ENCODE results near the gene MAP2K7. TPM values are rescaled to one million over a fixed set of nuclear protein-coding genes. Genes with fewer than 3 reads are reported as not detected.
A peak's percentile ranks its signal among the peaks of the same experiment; 100 is the strongest.
"Not testable (repeated sequence)": the region's sequence is repeated elsewhere in the genome, so short reads cannot be mapped to it uniquely, and the experiment has no call there.

MAP2K7 gene
- total and polyA plus RNA-seq, 2 donors = 9.8 to 31.0 TPM

DNA sequence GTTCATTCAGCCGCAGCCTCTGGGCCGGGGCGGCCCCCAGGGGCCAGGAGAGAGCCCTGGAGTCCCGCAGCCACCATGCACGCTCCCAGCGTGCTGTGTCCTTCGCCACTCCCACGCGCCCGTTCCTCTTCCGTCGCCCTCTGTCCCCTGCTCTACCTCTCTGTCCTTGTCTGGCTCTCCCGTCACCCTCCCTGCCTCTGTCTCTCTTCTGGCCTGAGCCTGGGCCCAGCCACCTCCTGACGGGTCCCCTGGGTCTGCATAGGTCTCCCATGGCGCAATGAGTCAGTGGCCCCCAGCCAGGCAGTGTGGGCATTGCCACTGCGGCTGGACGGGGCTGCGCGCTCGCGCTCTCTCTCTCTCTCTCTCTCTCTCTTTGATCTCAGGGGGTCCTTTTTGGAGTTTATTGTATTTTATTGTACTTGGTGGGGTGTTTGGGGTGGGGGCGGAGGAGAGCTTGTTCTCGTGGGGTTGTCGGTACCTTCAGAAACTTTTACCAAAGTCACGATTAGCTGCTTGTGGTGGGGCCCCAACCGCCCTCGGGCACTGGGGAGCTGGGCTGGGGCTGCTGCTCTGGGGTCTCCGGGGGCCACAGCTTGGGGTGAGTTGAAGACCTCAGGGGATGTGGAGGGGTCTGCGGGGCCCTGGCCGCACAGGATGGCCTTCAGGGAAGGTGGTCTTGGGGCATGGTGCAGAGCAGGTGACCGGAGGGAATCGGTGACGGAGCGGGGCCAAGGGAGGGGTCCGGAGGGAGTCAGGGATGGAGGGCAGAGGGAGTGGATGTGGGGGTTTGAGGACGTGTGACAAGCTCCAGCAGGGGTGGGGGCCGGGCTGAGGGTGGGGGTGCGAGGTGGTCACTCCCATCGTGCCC, 9.3 kb downstream of the MAP2K7 start:
- WGBS = 93% methylated on average over 39 of the region's 39 CpGs
- H3K4me1 ChIP-seq (ENCODE audit: insufficient read depth) = no peaks in the 10 kb centered on the region
- no peak for DNase-seq (ENCODE audit: extremely low spot score)
- H3K36me3 ChIP-seq (ENCODE audit: insufficient read depth) = peaks cover 12% of the 10 kb centered on the region
- H3K27ac ChIP-seq (ENCODE audit: low read depth) = no peak overlapping the region
- no peak overlapping the region for H3K4me3 ChIP-seq (ENCODE audit: low read depth, low read length)

DNA sequence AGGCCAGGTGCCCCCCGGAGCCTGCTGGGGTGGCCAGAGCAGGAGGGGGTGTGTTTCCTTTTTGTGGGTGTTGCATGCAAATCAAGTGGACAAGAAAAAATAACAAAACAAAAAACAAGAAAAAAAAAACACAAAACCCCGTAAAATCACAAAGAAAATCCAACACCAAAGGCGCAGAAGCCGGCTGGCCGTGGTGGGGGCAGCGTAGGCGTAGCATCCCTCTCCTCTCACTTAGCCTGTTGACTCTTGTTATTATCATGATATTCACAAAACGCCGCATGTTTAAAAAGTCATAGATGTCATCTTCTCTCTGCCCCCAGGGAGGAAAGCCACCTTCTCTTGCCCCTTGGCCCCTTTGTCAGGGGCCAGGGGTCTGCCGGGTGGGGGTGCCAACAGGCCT, 10.0 kb downstream of the MAP2K7 start:
- WGBS = 87% methylated on average over 10 of the region's 10 CpGs
- H3K4me1 ChIP-seq (ENCODE audit: insufficient read depth) = no peaks in the 10 kb centered on the region
- DNase-seq (ENCODE audit: extremely low spot score) = no peak
- no peak overlapping the region for H3K27ac ChIP-seq (ENCODE audit: low read depth)
- no peak overlapping the region for H3K4me3 ChIP-seq (ENCODE audit: low read depth, low read length)
- H3K36me3 ChIP-seq (ENCODE audit: insufficient read depth) = peaks cover 12% of the 10 kb centered on the region

- no peak for DNase-seq (ENCODE audit: extremely low spot score)
- WGBS = 50% methylated on average over 12 of the region's 12 CpGs
- H3K4me3 ChIP-seq (ENCODE audit: low read depth, low read length) = no peak overlapping the region
- peaks cover 12% of the 10 kb centered on the region for H3K36me3 ChIP-seq (ENCODE audit: insufficient read depth)
- no peaks in the 10 kb centered on the region for H3K4me1 ChIP-seq (ENCODE audit: insufficient read depth)
- H3K27ac ChIP-seq (ENCODE audit: low read depth) = no peak overlapping the region
Observed at GRCh38 chr19:7914099-7914498, 10.4 kb downstream of the MAP2K7 start.

DNA sequence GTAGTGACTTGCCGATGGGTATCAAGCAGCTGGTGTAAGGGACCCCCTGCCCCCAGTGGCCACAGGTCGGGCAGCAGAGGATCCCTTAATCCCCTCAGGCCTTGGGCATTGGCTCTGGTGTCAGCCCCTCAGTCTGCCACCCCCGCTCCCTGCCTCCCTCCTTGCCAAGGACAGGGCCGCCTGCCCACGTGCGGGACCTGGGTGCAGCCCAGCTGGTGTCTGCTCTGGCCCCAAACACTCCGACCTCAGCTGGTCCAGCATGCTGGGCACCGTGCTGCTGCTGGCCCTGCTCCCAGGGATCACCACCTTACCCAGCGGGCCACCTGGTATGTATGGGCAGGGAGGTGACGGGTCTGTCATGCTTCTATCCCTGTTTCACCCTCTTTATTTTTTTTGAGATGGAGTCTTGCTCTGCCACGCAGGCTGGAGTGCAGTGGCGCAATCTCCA, 10.9 kb downstream of the MAP2K7 start, which contains the start of gene TGFBR3L:
Gene TGFBR3L, plus strand, starts transcription at position 233 of the 448 bp plus-strand sequence.
- Histone ChIP-seq H3K27ac (ENCODE audit: low read depth) (no peak within 1 kb of the TSS), H3K4me1 (ENCODE audit: insufficient read depth) (no peaks in the 10 kb centered on the region), H3K36me3 (ENCODE audit: insufficient read depth) (peaks cover 12% of the 10 kb centered on the region), H3K4me3 (ENCODE audit: low read depth, low read length) (no peak within 1 kb of the TSS)
- WGBS = 61% methylated on average over 12 of the region's 12 CpGs
- DNase-seq (ENCODE audit: extremely low spot score) = no peak

DNA sequence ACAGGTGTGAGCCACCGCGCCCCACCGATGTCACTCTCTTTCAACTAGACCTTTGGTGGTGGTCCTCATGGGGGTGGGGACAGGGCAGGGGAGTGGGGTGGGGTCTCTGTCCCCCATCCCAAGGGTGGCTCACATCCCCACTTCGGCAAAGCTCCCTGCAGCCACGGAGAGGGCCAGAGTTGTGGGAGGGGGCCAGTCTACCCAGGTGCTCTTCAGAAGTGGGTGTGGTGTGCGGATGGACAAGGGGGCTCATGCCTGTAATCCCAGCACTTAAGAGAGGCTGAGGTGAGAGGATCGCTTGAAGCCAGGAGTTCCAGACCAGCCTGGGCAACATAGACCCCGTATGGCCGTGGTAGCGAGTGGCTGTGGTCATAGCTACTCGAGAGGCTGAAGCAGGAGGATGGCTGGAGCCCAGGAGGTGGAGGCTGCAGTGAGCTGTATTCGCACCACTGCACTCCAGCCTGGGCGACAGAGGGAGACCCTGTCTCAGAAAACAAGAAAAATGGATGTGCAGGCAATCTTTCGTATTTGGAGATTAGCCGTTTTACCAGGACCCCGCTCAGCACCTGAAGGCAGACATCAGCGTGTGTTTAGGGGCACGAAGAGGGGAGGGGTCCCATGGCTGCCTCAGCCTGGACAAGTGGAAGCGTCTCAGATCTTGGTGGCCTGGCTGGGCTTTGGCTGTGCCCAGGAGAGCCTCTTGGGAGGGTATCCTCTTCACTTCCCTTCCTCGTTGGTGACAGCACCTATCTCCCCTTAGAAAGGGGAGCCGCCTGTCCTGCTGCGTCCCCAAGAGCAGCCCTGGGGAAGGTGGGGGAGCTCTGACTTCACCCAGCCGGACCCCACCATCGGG, 11.8 kb downstream of the MAP2K7 start:
- peaks cover 8% of the 10 kb centered on the region for H3K36me3 ChIP-seq (ENCODE audit: insufficient read depth)
- H3K4me1 ChIP-seq (ENCODE audit: insufficient read depth) = no peaks in the 10 kb centered on the region
- no peak for DNase-seq (ENCODE audit: extremely low spot score)
- 46% methylated on average over 24 of the region's 24 CpGs for WGBS
- peak overlapping the region; percentile 5 for H3K4me3 ChIP-seq (ENCODE audit: low read depth, low read length)
- no peak overlapping the region for H3K27ac ChIP-seq (ENCODE audit: low read depth)

GRCh38 chr19:7916103-7916954, 12.7 kb downstream of the MAP2K7 start:
- Histone ChIP-seq H3K4me3 (ENCODE audit: low read depth, low read length) (peak overlapping the region; percentile 32), H3K4me1 (ENCODE audit: insufficient read depth) (no peaks in the 10 kb centered on the region), H3K36me3 (ENCODE audit: insufficient read depth) (peaks cover 5% of the 10 kb centered on the region), H3K27ac (ENCODE audit: low read depth) (no peak overlapping the region)
- DNase-seq (ENCODE audit: extremely low spot score) = no peak
- under 1% methylated on average over 104 of the region's 104 CpGs for WGBS

- Histone ChIP-seq H3K4me1 (ENCODE audit: insufficient read depth) (no peaks in the 10 kb centered on the region), H3K27ac (ENCODE audit: low read depth) (no peak overlapping the region), H3K4me3 (ENCODE audit: low read depth, low read length) (peak overlapping the region; percentile 32), H3K36me3 (ENCODE audit: insufficient read depth) (peaks cover 2% of the 10 kb centered on the region)
- 8% methylated on average over 12 of the region's 12 CpGs for whole genome bisulfite sequencing
- no peak for DNase-seq (ENCODE audit: extremely low spot score)
Observed at GRCh38 chr19:7916955-7917266, 13.2 kb downstream of the MAP2K7 start.

DNA sequence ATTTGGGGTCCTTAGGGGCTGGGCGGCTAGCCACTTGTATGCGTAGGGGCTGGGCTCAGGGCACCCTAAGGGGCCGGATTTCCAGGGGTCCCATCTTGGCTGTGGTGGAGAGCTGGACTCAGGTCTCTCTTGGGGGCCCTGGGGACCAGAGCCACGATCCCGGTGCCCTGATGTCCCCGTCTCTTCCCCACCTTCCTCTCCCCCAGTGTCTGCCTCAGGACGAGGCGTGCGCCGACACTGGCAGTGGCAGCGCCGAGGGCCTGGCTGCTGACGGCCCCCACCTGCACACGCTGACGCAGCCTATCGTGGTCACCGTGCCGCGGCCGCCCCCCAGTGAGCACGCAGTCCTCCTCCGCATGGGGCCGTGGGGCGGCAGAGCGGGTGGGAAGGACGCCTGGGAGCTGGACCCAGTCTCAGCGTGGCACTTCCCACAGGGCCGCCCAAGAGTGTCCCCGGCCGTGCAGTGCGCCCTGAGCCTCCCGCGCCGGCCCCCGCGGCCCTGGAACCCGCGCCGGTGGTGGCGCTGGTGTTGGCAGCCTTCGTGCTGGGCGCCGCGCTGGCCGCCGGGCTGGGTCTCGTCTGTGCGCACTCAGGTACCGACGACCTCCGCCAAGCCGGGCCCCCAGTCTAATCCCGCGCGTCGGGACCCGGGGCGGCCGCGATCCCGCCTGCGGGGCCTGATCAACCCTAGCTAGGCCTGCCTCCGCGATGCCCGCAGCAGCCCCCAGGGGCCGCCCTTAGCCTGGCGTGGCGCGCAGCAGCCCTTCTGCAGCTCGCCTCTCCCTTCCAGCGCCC, 13.8 kb downstream of the MAP2K7 start:
- DNase-seq (ENCODE audit: extremely low spot score) = no peak
- H3K4me3 ChIP-seq (ENCODE audit: low read depth, low read length) = peak overlapping the region; percentile 24

DNA sequence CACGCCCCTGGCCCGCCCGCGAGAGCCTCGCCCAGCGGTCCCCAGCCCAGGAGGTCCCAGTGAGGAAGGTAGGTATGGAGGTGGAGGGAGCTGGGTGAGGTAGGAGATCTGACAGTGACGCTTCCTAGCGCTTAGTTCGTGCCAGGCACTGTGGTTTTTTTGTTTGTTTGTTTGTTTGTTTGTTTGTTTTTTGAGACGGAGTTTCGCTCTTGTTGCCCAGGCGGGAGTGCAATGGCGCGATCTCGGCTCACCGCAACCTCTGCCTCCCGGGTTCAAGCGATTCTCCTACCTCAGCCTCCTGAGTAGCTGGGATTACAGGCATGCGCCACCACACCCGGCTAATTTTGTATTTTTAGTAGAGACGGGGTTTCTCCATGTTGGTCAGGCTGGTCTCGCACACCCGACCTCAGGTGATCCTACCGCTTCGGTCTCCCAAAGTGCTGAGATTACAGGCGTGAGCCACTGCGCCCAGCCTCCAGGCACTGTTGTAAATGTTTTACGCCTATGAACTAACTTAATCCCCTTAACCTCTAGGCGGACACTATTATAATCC, 14.5 kb downstream of the MAP2K7 start:
- WGBS = 29% methylated on average over 29 of the region's 29 CpGs

More for the DNA sequence above, 13.8 kb downstream of the MAP2K7 start:
- WGBS = 1% methylated on average over 71 of the region's 71 CpGs
- H3K4me1 ChIP-seq (ENCODE audit: insufficient read depth) = no peaks in the 10 kb centered on the region
- no peak overlapping the region for H3K27ac ChIP-seq (ENCODE audit: low read depth)
- no peaks in the 10 kb centered on the region for H3K36me3 ChIP-seq (ENCODE audit: insufficient read depth)

GRCh38 chr19:7918615-7919421, 15.1 kb downstream of the MAP2K7 start:
- Histone ChIP-seq H3K4me3 (ENCODE audit: low read depth, low read length) (no peak overlapping the region), H3K4me1 (ENCODE audit: insufficient read depth) (no peaks in the 10 kb centered on the region), H3K27ac (ENCODE audit: low read depth) (no peak overlapping the region), H3K36me3 (ENCODE audit: insufficient read depth) (no peaks in the 10 kb centered on the region)
- no peak for DNase-seq (ENCODE audit: extremely low spot score)
- 48% methylated on average over 42 of the region's 42 CpGs for WGBS

More for the DNA sequence above, 14.5 kb downstream of the MAP2K7 start:
- not testable (repeated sequence) for H3K4me3 ChIP-seq (ENCODE audit: low read depth, low read length); H3K4me1 ChIP-seq (ENCODE audit: insufficient read depth); H3K27ac ChIP-seq (ENCODE audit: low read depth); H3K36me3 ChIP-seq (ENCODE audit: insufficient read depth); DNase-seq (ENCODE audit: extremely low spot score)

- H3K36me3 ChIP-seq (ENCODE audit: insufficient read depth) = no peaks in the 10 kb centered on the region
- peak within 1 kb of the TSS; percentile 60 for H3K4me3 ChIP-seq (ENCODE audit: low read depth, low read length)
- no peaks in the 10 kb centered on the region for H3K4me1 ChIP-seq (ENCODE audit: insufficient read depth)
- 7% methylated on average over 62 of the region's 62 CpGs for WGBS
- H3K27ac ChIP-seq (ENCODE audit: low read depth) = peak within 1 kb of the TSS; percentile 81
- DNase-seq (ENCODE audit: extremely low spot score) = peak; percentile 52
Observed at GRCh38 chr19:7919610-7920518, 16.2 kb downstream of the MAP2K7 start, which contains the start of gene SNAPC2. TSS of gene SNAPC2 (plus strand) at chr19:7920338. CDS start at chr19:7920367, 29 bp downstream.

Measured in urinary bladder (tissue), 4 donors.